ENCODE results near the gene CLDN20. TPM values are rescaled to one million over a fixed set of nuclear protein-coding genes. Genes with fewer than 3 reads are reported as not detected.

Gene CLDN20
- total and polyA plus RNA-seq, 2 of the 4 experiments (the other 2 are of a cell fraction), result not detected

GRCh38 chr6:155275808-155276480 lies 12.1 kb downstream of the CLDN20 start (continued):
- TF ChIP-seq MXI1 (IDR thresholded peaks at IDR 0.05; ENCODE audit: borderline replicate concordance, low read depth, low read length), result no peak

GRCh38 chr6:155276638-155277037 lies 12.8 kb downstream of the CLDN20 start:
- ChIA-PET CTCF (interaction anchor here (1.4 kb wide), 1 partner anchor 12 kb away, joined by 5 read pairs; no protein-coding TSS in a partner anchor), POLR2A (ENCODE audit: unreplicated experiment) (no interaction called here)
- Histone ChIP-seq H2BK15ac (ENCODE audit: low read depth, low read length) (no peak overlapping the region), H3K9me1 (ENCODE audit: insufficient read depth, low read length) (peaks cover 15% of the 10 kb centered on the region), H2AK9ac (replicated peaks; ENCODE audit: low read depth, low read length, poor library complexity) (no peak overlapping the region), H3K4ac (ENCODE audit: low read depth, low read length) (no peak overlapping the region; the same call in 1 of the 2 replicates), H2BK20ac (ENCODE audit: low read depth, low read length) (no peak overlapping the region), H4K8ac (ENCODE audit: low read depth in 2 of 2, low read length in 2 of 2) (no peak overlapping the region; a peak in 1 of 4 replicates), H3K4me2 (ENCODE audit: low read depth, low read length) (no peak overlapping the region), H3K4me3 (ENCODE audit: insufficient read depth, low read depth, low read length) (no peak overlapping the region), H3K36me3 (ENCODE audit: control insufficient read depth, insufficient read depth, low read length) (peaks cover 5% of the 10 kb centered on the region), H3K14ac (replicated peaks; ENCODE audit: low read depth, low read length) (no peak overlapping the region), H4K5ac (ENCODE audit: low read depth, low read length) (no peak overlapping the region), H2BK120ac (ENCODE audit: low read depth, low read length) (no peak overlapping the region), H4K91ac (ENCODE audit: insufficient read depth, low read depth, low read length) (no peak overlapping the region), H3K79me1 (ENCODE audit: low read depth in 1 of 2, low read length in 2 of 2) (peaks cover 10 to 34% of the 10 kb centered on the region in 2 experiments; a peak in 3 of 4 replicates), H3K4me1 (ENCODE audit: control insufficient read depth, insufficient read depth, low read length) (peaks cover 15% of the 10 kb centered on the region), H3K23ac (ENCODE audit: low read depth, low read length) (peak overlapping the region; percentile 14; the same call in 1 of the 2 replicates), H3K9ac (ENCODE audit: low read depth, low read length) (no peak overlapping the region), H3K27ac (ENCODE audit: insufficient read depth, low read length) (no peak overlapping the region), H3K9me3 (ENCODE audit: control insufficient read depth, insufficient read depth, low read length) (no peaks in the 10 kb centered on the region), H4K20me1 (ENCODE audit: insufficient read depth, low read length) (0 out of 2 replicates have a peak, but pooled peaks cover 3% of the 10 kb centered on the region), H2BK5ac (ENCODE audit: low read depth, low read length, poor library complexity, severe bottlenecking) (no peak overlapping the region), H3K56ac (ENCODE audit: extremely low read depth, insufficient read depth, low read length) (no peak overlapping the region), H3K27me3 (ENCODE audit: control insufficient read depth, insufficient read depth, low read length) (no peaks in the 10 kb centered on the region), H2AK5ac (ENCODE audit: low read depth, low read length) (no peak overlapping the region), H3K18ac (ENCODE audit: low read depth, low read length) (no peak overlapping the region), H2AFZ (replicated peaks; ENCODE audit: low read length, poor library complexity) (no peak overlapping the region)
- BruUV-seq (replicated peaks), result no TSS peak
- no peak for DNase-seq
- TF ChIP-seq USF2 (IDR thresholded peaks at IDR 0.05; ENCODE audit: low read depth, low read length), result no peak
- no peak for TF ChIP-seq MXI1 (IDR thresholded peaks at IDR 0.05; ENCODE audit: borderline replicate concordance, low read depth, low read length)
- TF ChIP-seq, protein P1, sequence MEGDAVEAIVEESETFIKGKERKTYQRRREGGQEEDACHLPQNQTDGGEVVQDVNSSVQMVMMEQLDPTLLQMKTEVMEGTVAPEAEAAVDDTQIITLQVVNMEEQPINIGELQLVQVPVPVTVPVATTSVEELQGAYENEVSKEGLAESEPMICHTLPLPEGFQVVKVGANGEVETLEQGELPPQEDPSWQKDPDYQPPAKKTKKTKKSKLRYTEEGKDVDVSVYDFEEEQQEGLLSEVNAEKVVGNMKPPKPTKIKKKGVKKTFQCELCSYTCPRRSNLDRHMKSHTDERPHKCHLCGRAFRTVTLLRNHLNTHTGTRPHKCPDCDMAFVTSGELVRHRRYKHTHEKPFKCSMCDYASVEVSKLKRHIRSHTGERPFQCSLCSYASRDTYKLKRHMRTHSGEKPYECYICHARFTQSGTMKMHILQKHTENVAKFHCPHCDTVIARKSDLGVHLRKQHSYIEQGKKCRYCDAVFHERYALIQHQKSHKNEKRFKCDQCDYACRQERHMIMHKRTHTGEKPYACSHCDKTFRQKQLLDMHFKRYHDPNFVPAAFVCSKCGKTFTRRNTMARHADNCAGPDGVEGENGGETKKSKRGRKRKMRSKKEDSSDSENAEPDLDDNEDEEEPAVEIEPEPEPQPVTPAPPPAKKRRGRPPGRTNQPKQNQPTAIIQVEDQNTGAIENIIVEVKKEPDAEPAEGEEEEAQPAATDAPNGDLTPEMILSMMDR (conservative IDR thresholded peaks at IDR 0.05; ENCODE audit: low read depth, low read length), result no peak
- intact Hi-C loops (cut with micrococcal nuclease), result no loop called here
- no peak for ATAC-seq (ENCODE audit: low read depth)
- dilution Hi-C loops (cut with HindIII; ENCODE audit: low sequenced_read_pairs, unreplicated experiment), result no loop called here
- in situ Hi-C loops (cut with MboI; ENCODE audit: low sequenced_read_pairs), result no loop called here

Data from IMR-90 (cell line).